ENCODE results near the gene ADORA2B.

ADORA2B gene

GRCh38 chr17:15952048-15952532 is 7.2 kb downstream of the ADORA2B start:
- Histone ChIP-seq H2AK5ac (ENCODE audit: low read depth, low read length) (peak overlapping the region; percentile 58), H2BK120ac (ENCODE audit: low read depth, low read length) (no peak overlapping the region), H4K8ac (ENCODE audit: low read depth, low read length) (no peak overlapping the region), H2BK15ac (ENCODE audit: low read length) (no peak overlapping the region), H2AFZ (ENCODE audit: low read length) (no peak overlapping the region), H4K91ac (ENCODE audit: low read depth, low read length, poor library complexity) (no peak overlapping the region), H3K79me1 (ENCODE audit: low read depth, low read length) (no peaks in the 10 kb centered on the region), H2BK12ac (ENCODE audit: low read length) (no peak overlapping the region), H3K27ac (replicated peaks; ENCODE audit: low read length) (no peak overlapping the region), H3K27me3 (ENCODE audit: control insufficient read depth in 3 of 3, insufficient read depth in 3 of 3, low read depth in 1 of 3, low read length in 3 of 3) (peaks cover 0 to 10% (median 3%) of the 10 kb centered on the region in 3 experiments), H3K18ac (ENCODE audit: low read length) (no peak overlapping the region), H3K4me3 (ENCODE audit: low read length in 2 of 2) (no peak overlapping the region), H3K14ac (ENCODE audit: low read length) (peak overlapping the region; percentile 92), H3K4ac (ENCODE audit: low read length) (no peak overlapping the region), H3K36me3 (replicated peaks in 1 of 2; ENCODE audit: control insufficient read depth in 2 of 2, insufficient read depth in 2 of 2, low read length in 2 of 2) (no peaks in the 10 kb centered on the region), H2BK5ac (ENCODE audit: low read length) (no peak overlapping the region), H3K4me2 (ENCODE audit: insufficient read depth, low read length, poor library complexity, severe bottlenecking) (no peak overlapping the region), H3K4me1 (ENCODE audit: control insufficient read depth in 2 of 2, insufficient read depth in 1 of 2, low read depth in 1 of 2, low read length in 2 of 2) (peaks cover 0 to 5% of the 10 kb centered on the region in 2 donors), H3K9me3 (replicated peaks in 1 of 2; ENCODE audit: control insufficient read depth in 2 of 2, insufficient read depth in 1 of 2, low read depth in 1 of 2, low read length in 2 of 2) (no peaks in the 10 kb centered on the region), H3K9ac (ENCODE audit: low read depth, low read length, poor library complexity) (no peak overlapping the region), H3K23ac (ENCODE audit: low read depth, low read length, poor library complexity) (no peak overlapping the region)
- DNase-seq (ENCODE audit: low spot score): no peak
- WGBS, 2 donors (ENCODE audit: extremely low coverage in 2 of 2, insufficient read length in 2 of 2, insufficient replicate concordance in 1 of 2): no CpG with 5 or more reads among the region's 7 CpGs

GRCh38 chr17:15952916-15953790 is 8.2 kb downstream of the ADORA2B start:
- Histone ChIP-seq H2BK15ac (ENCODE audit: low read length) (peak overlapping the region; percentile 63), H3K27ac (replicated peaks; ENCODE audit: low read length) (no peak overlapping the region), H3K23ac (ENCODE audit: low read depth, low read length, poor library complexity) (no peak overlapping the region), H3K4me2 (ENCODE audit: insufficient read depth, low read length, poor library complexity, severe bottlenecking) (no peak overlapping the region), H2BK12ac (ENCODE audit: low read length) (peak overlapping the region; percentile 35), H3K79me1 (ENCODE audit: low read depth, low read length) (no peaks in the 10 kb centered on the region), H3K9ac (ENCODE audit: low read depth, low read length, poor library complexity) (no peak overlapping the region), H4K8ac (ENCODE audit: low read depth, low read length) (no peak overlapping the region), H2AK5ac (ENCODE audit: low read depth, low read length) (peak overlapping the region; percentile 82), H3K4me1 (ENCODE audit: control insufficient read depth in 2 of 2, insufficient read depth in 1 of 2, low read depth in 1 of 2, low read length in 2 of 2) (peaks cover 0 to 5% of the 10 kb centered on the region in 2 donors), H4K91ac (ENCODE audit: low read depth, low read length, poor library complexity) (no peak overlapping the region), H3K9me3 (replicated peaks in 1 of 2; ENCODE audit: control insufficient read depth in 2 of 2, insufficient read depth in 1 of 2, low read depth in 1 of 2, low read length in 2 of 2) (no peaks in the 10 kb centered on the region), H3K4ac (ENCODE audit: low read length) (no peak overlapping the region), H2BK5ac (ENCODE audit: low read length) (no peak overlapping the region), H2BK120ac (ENCODE audit: low read depth, low read length) (no peak overlapping the region), H3K36me3 (replicated peaks in 1 of 2; ENCODE audit: control insufficient read depth in 2 of 2, insufficient read depth in 2 of 2, low read length in 2 of 2) (no peaks in the 10 kb centered on the region), H3K4me3 (ENCODE audit: low read length in 2 of 2) (no peak overlapping the region), H3K27me3 (ENCODE audit: control insufficient read depth in 3 of 3, insufficient read depth in 3 of 3, low read depth in 1 of 3, low read length in 3 of 3) (no peaks in the 10 kb centered on the region), H2AFZ (ENCODE audit: low read length) (no peak overlapping the region), H3K14ac (ENCODE audit: low read length) (no peak overlapping the region), H3K18ac (ENCODE audit: low read length) (peak overlapping the region; percentile 81)
- DNase-seq (ENCODE audit: low spot score): no peak
- WGBS, 2 donors (ENCODE audit: extremely low coverage in 2 of 2, insufficient read length in 2 of 2, insufficient replicate concordance in 1 of 2): no CpG with 5 or more reads among the region's 22 CpGs

DNA sequence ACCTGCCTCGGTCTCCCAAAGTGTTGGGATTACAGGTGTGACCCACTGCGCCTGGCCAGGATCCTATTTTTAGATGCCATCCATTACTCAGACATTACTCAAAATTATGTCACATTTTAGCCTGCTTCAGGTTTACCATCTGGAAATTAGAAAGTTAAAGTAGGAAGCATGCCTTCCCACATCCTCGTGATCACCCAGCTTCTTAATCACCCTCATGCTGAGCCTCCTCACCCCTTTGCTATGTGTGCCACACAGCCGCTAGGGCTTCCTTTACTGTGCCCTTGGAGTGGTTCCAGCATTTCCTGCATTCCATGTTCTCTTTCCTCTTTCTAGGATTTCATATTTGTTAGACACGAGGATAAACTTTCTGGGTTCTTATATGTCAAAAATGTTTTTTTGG is 9.3 kb downstream of the ADORA2B start:
- H3K27ac ChIP-seq (replicated peaks; ENCODE audit: low read length): no peak overlapping the region
- WGBS, 2 donors (ENCODE audit: extremely low coverage in 2 of 2, insufficient read length in 2 of 2, insufficient replicate concordance in 1 of 2): no CpG with 5 or more reads among the region's 5 CpGs

GRCh38 chr17:15955793-15956541 is 11.0 kb downstream of the ADORA2B start:
- Histone ChIP-seq H3K79me1 (ENCODE audit: low read depth, low read length) (no peaks in the 10 kb centered on the region), H3K4ac (ENCODE audit: low read length) (no peak overlapping the region), H3K14ac (ENCODE audit: low read length) (no peak overlapping the region), H3K36me3 (replicated peaks in 1 of 2; ENCODE audit: control insufficient read depth in 2 of 2, insufficient read depth in 2 of 2, low read length in 2 of 2) (no peaks in the 10 kb centered on the region), H2AK5ac (ENCODE audit: low read depth, low read length) (no peak overlapping the region), H3K18ac (ENCODE audit: low read length) (no peak overlapping the region), H3K27ac (replicated peaks; ENCODE audit: low read length) (no peak overlapping the region), H3K4me1 (ENCODE audit: control insufficient read depth in 2 of 2, insufficient read depth in 1 of 2, low read depth in 1 of 2, low read length in 2 of 2) (peaks cover 0 to 5% of the 10 kb centered on the region in 2 donors), H4K8ac (ENCODE audit: low read depth, low read length) (no peak overlapping the region), H3K23ac (ENCODE audit: low read depth, low read length, poor library complexity) (no peak overlapping the region), H2AFZ (ENCODE audit: low read length) (no peak overlapping the region), H2BK15ac (ENCODE audit: low read length) (no peak overlapping the region), H3K4me3 (ENCODE audit: low read length in 2 of 2) (no peak overlapping the region), H2BK120ac (ENCODE audit: low read depth, low read length) (no peak overlapping the region), H3K9ac (ENCODE audit: low read depth, low read length, poor library complexity) (no peak overlapping the region), H2BK12ac (ENCODE audit: low read length) (no peak overlapping the region), H2BK5ac (ENCODE audit: low read length) (no peak overlapping the region), H3K27me3 (ENCODE audit: control insufficient read depth in 3 of 3, insufficient read depth in 3 of 3, low read depth in 1 of 3, low read length in 3 of 3) (no peaks in the 10 kb centered on the region), H3K4me2 (ENCODE audit: insufficient read depth, low read length, poor library complexity, severe bottlenecking) (no peak overlapping the region), H3K9me3 (replicated peaks in 1 of 2; ENCODE audit: control insufficient read depth in 2 of 2, insufficient read depth in 1 of 2, low read depth in 1 of 2, low read length in 2 of 2) (no peaks in the 10 kb centered on the region), H4K91ac (ENCODE audit: low read depth, low read length, poor library complexity) (no peak overlapping the region)
- WGBS, 2 donors (ENCODE audit: extremely low coverage in 2 of 2, insufficient read length in 2 of 2, insufficient replicate concordance in 1 of 2): no CpG with 5 or more reads among the region's 14 CpGs
- DNase-seq (ENCODE audit: low spot score): no peak

More for the DNA sequence above, 9.3 kb downstream of the ADORA2B start:
- Histone ChIP-seq H3K4ac (ENCODE audit: low read length) (no peak overlapping the region), H3K9ac (ENCODE audit: low read depth, low read length, poor library complexity) (no peak overlapping the region), H3K79me1 (ENCODE audit: low read depth, low read length) (no peaks in the 10 kb centered on the region), H3K23ac (ENCODE audit: low read depth, low read length, poor library complexity) (no peak overlapping the region), H2BK5ac (ENCODE audit: low read length) (no peak overlapping the region), H2BK120ac (ENCODE audit: low read depth, low read length) (no peak overlapping the region), H3K9me3 (replicated peaks in 1 of 2; ENCODE audit: control insufficient read depth in 2 of 2, insufficient read depth in 1 of 2, low read depth in 1 of 2, low read length in 2 of 2) (no peaks in the 10 kb centered on the region), H3K4me2 (ENCODE audit: insufficient read depth, low read length, poor library complexity, severe bottlenecking) (no peak overlapping the region), H3K4me1 (ENCODE audit: control insufficient read depth in 2 of 2, insufficient read depth in 1 of 2, low read depth in 1 of 2, low read length in 2 of 2) (peaks cover 0 to 5% of the 10 kb centered on the region in 2 donors), H2AFZ (ENCODE audit: low read length) (no peak overlapping the region), H3K18ac (ENCODE audit: low read length) (no peak overlapping the region), H3K4me3 (ENCODE audit: low read length in 2 of 2) (no peak overlapping the region), H3K14ac (ENCODE audit: low read length) (no peak overlapping the region), H3K27me3 (ENCODE audit: control insufficient read depth in 3 of 3, insufficient read depth in 3 of 3, low read depth in 1 of 3, low read length in 3 of 3) (no peaks in the 10 kb centered on the region), H4K8ac (ENCODE audit: low read depth, low read length) (no peak overlapping the region), H2BK12ac (ENCODE audit: low read length) (no peak overlapping the region), H2BK15ac (ENCODE audit: low read length) (no peak overlapping the region), H4K91ac (ENCODE audit: low read depth, low read length, poor library complexity) (no peak overlapping the region), H2AK5ac (ENCODE audit: low read depth, low read length) (no peak overlapping the region), H3K36me3 (replicated peaks in 1 of 2; ENCODE audit: control insufficient read depth in 2 of 2, insufficient read depth in 2 of 2, low read length in 2 of 2) (no peaks in the 10 kb centered on the region)
- no peak for DNase-seq (ENCODE audit: low spot score)
